Prostate gland (tissue), 2 donors: ENCODE data around the gene CORO1C. TPM values are rescaled to one million over a fixed set of nuclear protein-coding genes. Genes with fewer than 3 reads are reported as not detected.

Experiments
- DNase-seq: peaks from one replicate; pipeline ENCODE4 v3.0.0-alpha.2; 2019; ENCODE audit warnings: low spot score
- H3K27ac ChIP-seq, 2 donors: fragments of 200-600 bp; sonication (generic); 2 replicates each; pipeline ENCODE4 v1.5.1; 2017 to 2019
- H3K27me3 ChIP-seq: fragments of 200-600 bp; sonication (generic); replicated peaks from 2 replicates; pipeline ENCODE4 v1.5.1; 2019; ENCODE audit not compliant: insufficient read depth
- H3K36me3 ChIP-seq, 2 donors: fragments of 200-600 bp; sonication (generic); 1 replicate in 1 of 2; 2 replicates in 1 of 2; pipeline versions ENCODE4 v1.5.1 to v1.8.1; 2017 to 2019
- H3K4me1 ChIP-seq: fragments of 200-600 bp; sonication (generic); replicated peaks from 2 replicates; pipeline ENCODE4 v1.5.1; 2019
- H3K4me3 ChIP-seq, 2 donors: fragments of 200-600 bp; sonication (generic); 2 replicates each; pipeline ENCODE4 v1.5.1; 2017 to 2019
- H3K9me3 ChIP-seq: fragments of 200-600 bp; sonication (generic); 2 replicates; pipeline ENCODE4 v1.5.1; 2017
- CTCF ChIP-seq, 4 experiments: fragments of 200-600 bp in 2 of 4; fragments of 450-650 bp in 2 of 4; sonication (generic) in 2 of 4; IDR thresholded peaks; 1 replicate in 3 of 4; 2 replicates in 1 of 4; pipeline ENCODE4 v1.5.1; 2016 to 2019; ENCODE audit warnings: antibody characterized with exemption in 4 of 4, mild to moderate bottlenecking in 2 of 4, moderate library complexity in 2 of 4
- POLR2A ChIP-seq: fragments of 450-650 bp; IDR thresholded peaks from one replicate; pipeline ENCODE4 v1.6.1; 2016; ENCODE audit warnings: antibody characterized with exemption, mild to moderate bottlenecking
- POLR2AphosphoS5 ChIP-seq: sonication (generic); formaldehyde crosslinking; IDR thresholded peaks from one replicate; pipeline ENCODE4 v1.6.1; 2017; ENCODE audit warnings: antibody characterized with exemption
- WGBS: methylation state at CpG from one replicate; pipeline ENCODE4 v1.1.5; 2018; 5-methylcytosine and 5-hydroxymethylcytosine counted together
- intact Hi-C: fragments of 100-400 bp; cut with DNase I; formaldehyde crosslinking; loops from one replicate; pipeline ENCODE4 v1.14.2; 2022
- total RNA-seq, 2 donors: library from RNA; depleted of rRNA; stranded (reverse); fragments of >200 nt; gene quantifications; one replicate each; pipeline ENCODE4 v1.1.0, GENCODE V29; 2016

Gene CORO1C
- total RNA-seq, 2 donors from 2014 or later: 34.9 to 105 TPM

GRCh38 chr12:108653922-108654321, 77.4 kb downstream of the CORO1C start:
- TF ChIP-seq POLR2A: no peak
- TF ChIP-seq CTCF (IDR thresholded peaks at IDR 0.05): no peak
- no peak for TF ChIP-seq POLR2AphosphoS5
- Histone ChIP-seq H3K36me3 (no peaks in the 10 kb centered on the region), H3K4me1 (no peaks in the 10 kb centered on the region), H3K9me3 (no peaks in the 10 kb centered on the region), H3K27ac (no peak overlapping the region), H3K27me3 (no peaks in the 10 kb centered on the region), H3K4me3 (no peak overlapping the region)
- 92% methylated on average over 3 of the region's 3 CpGs for WGBS
- DNase-seq: no peak
- intact Hi-C loops: no loop called here

- Histone ChIP-seq H3K36me3 (no peaks in the 10 kb centered on the region), H3K4me3 (no peak overlapping the region), H3K27ac (no peak overlapping the region), H3K9me3 (no peaks in the 10 kb centered on the region), H3K27me3 (no peaks in the 10 kb centered on the region), H3K4me1 (no peaks in the 10 kb centered on the region)
- TF ChIP-seq CTCF (IDR thresholded peaks at IDR 0.05) (no peak), POLR2A (no peak), POLR2AphosphoS5 (no peak)
- intact Hi-C loops: no loop called here
- DNase-seq: no peak
These were observed 78.2 kb downstream of the CORO1C start for GRCh38 chr12:108653082-108653516.

GRCh38 chr12:108650083-108650482, 81.2 kb downstream of the CORO1C start:
- no peaks in the 10 kb centered on the region for H3K9me3 ChIP-seq
- no peaks in the 10 kb centered on the region for H3K4me1 ChIP-seq
- 69% methylated on average over 2 of the region's 2 CpGs for WGBS
- no peaks in the 10 kb centered on the region for H3K36me3 ChIP-seq
- intact Hi-C loops: no loop called here
- no peaks in the 10 kb centered on the region for H3K27me3 ChIP-seq
- DNase-seq: no peak
- H3K4me3 ChIP-seq: no peak overlapping the region
- no peak overlapping the region for H3K27ac ChIP-seq
- TF ChIP-seq CTCF (IDR thresholded peaks at IDR 0.05): no peak
- no peak for TF ChIP-seq POLR2AphosphoS5
- TF ChIP-seq POLR2A: no peak

- no peak overlapping the region for H3K27ac ChIP-seq
- no peaks in the 10 kb centered on the region for H3K9me3 ChIP-seq
- DNase-seq: no peak
- H3K4me3 ChIP-seq: no peak overlapping the region
- intact Hi-C loops: loop anchor here (10.0 kb wide), 1 partner anchor 445 kb away; the partner anchor contains the start of genes ALKBH2 and UNG
- H3K27me3 ChIP-seq: no peaks in the 10 kb centered on the region
- no peaks in the 10 kb centered on the region for H3K36me3 ChIP-seq
- 15% methylated on average over 4 of the region's 4 CpGs for WGBS
- TF ChIP-seq POLR2A (no peak), CTCF (IDR thresholded peaks at IDR 0.05) (no peak), POLR2AphosphoS5 (peak; percentile 33)
- H3K4me1 ChIP-seq: no peaks in the 10 kb centered on the region
These were observed 81.6 kb downstream of the CORO1C start for GRCh38 chr12:108649669-108650068.

- intact Hi-C loops: loop anchor here (10.0 kb wide), 1 partner anchor 446 kb away; the partner anchor contains the start of genes ALKBH2 and UNG
These were observed 82.2 kb downstream of the CORO1C start for GRCh38 chr12:108649126-108649525.

More at GRCh38 chr12:108649126-108649525, 82.2 kb downstream of the CORO1C start:
- no peaks in the 10 kb centered on the region for H3K4me1 ChIP-seq
- no peaks in the 10 kb centered on the region for H3K9me3 ChIP-seq
- no peaks in the 10 kb centered on the region for H3K36me3 ChIP-seq
- WGBS: 58% methylated on average over 6 of the region's 6 CpGs
- TF ChIP-seq CTCF (IDR thresholded peaks at IDR 0.05) (no peak), POLR2AphosphoS5 (no peak), POLR2A (no peak)
- no peak for DNase-seq
- no peak overlapping the region for H3K4me3 ChIP-seq
- H3K27me3 ChIP-seq: no peaks in the 10 kb centered on the region
- H3K27ac ChIP-seq: no peak overlapping the region
